GM12878 (cell line): ENCODE measurements around the gene KIF5A. TPM values are rescaled to one million over a fixed set of nuclear protein-coding genes. Genes with fewer than 3 reads are reported as not detected.

Experiments
- ATAC-seq: fragments of 200-7000 bp; cut with Tn5 transposase; 3 replicates; pipeline ENCODE4 v1.9.1; 2020; ENCODE audit warnings: mild to moderate bottlenecking, moderate library complexity
- BruUV-seq: library from RNA; stranded (reverse); fragments of 400-500 nt; replicated peaks from 2 replicates; lab custom pipeline; 2021; lab: Mats Ljungman, UMichigan
- CTCF ChIA-PET: fragments of 300-600 bp; sonication (Branson Sonifier 250); formaldehyde crosslinking; extraction: SDS; loops from one replicate; lab custom pipeline; 2021; ENCODE audit warnings: inconsistent platforms; lab: Yijun Ruan, JAX
- POLR2A ChIA-PET: fragments of 350-600 bp; formaldehyde crosslinking; extraction: SDS; loops from one replicate; lab custom pipeline; 2021; ENCODE audit warnings: inconsistent platforms; lab: Charles Lee
- RAD21 ChIA-PET: fragments of 300-600 bp; sonication (Branson Sonifier 250); formaldehyde crosslinking; loops from one replicate; lab custom pipeline; 2023; ENCODE audit warnings: antibody characterized with exemption; ENCODE audit not compliant: unreplicated experiment; lab: Charles Lee
- SMC1A ChIA-PET: fragments of 300-600 bp; sonication (Branson Sonifier 250); formaldehyde crosslinking; loops from one replicate; lab custom pipeline; 2023; ENCODE audit not compliant: unreplicated experiment, uncharacterized antibody; lab: Charles Lee
- DNase-seq: peaks from one replicate; pipeline ENCODE4 v3.0.0-alpha.2; 2011; ENCODE audit warnings: low read depth, low spot score
- FAIRE-seq: peaks from 3 replicates; lab custom pipeline; 2011; peaks lifted over from hg19 to GRCh38; lab: Jason Lieb, UNC
- H2AFZ ChIP-seq: 2 replicates; pipeline ENCODE4 v1.6.0; 2011; ENCODE audit warnings: low read depth, low read length, control low read depth; ENCODE audit not compliant: control insufficient read depth
- H3K27ac ChIP-seq: 2 replicates; pipeline ENCODE4 v1.5.1; 2011; ENCODE audit warnings: control low read depth; ENCODE audit not compliant: control insufficient read depth, insufficient read depth
- H3K27me3 ChIP-seq, 2 experiments: replicated peaks in 1 of 2; 2 replicates each; pipeline versions ENCODE4 v1.6.0 to v1.6.1; 2011; ENCODE audit warnings: low read length in 1 of 2; ENCODE audit not compliant: control insufficient read depth in 2 of 2, insufficient read depth in 2 of 2
- H3K36me3 ChIP-seq, 2 experiments: 2 replicates each; pipeline ENCODE4 v1.5.1; 2011; ENCODE audit warnings: low read length in 1 of 2; ENCODE audit not compliant: control insufficient read depth in 2 of 2, insufficient read depth in 2 of 2
- H3K4me1 ChIP-seq: 2 replicates; pipeline ENCODE4 v1.6.1; 2011; ENCODE audit warnings: mild to moderate bottlenecking, low read length, moderate library complexity, mixed read lengths; ENCODE audit not compliant: control insufficient read depth, insufficient read depth
- H3K4me2 ChIP-seq: 2 replicates; pipeline ENCODE4 v1.6.0; 2011; ENCODE audit warnings: control low read depth; ENCODE audit not compliant: control insufficient read depth, insufficient read depth
- H3K4me3 ChIP-seq: fragments of 200-600 bp; sonication (generic); 2 replicates; pipeline ENCODE4 v1.5.1; 2016
- H3K79me2 ChIP-seq: 2 replicates; pipeline ENCODE4 v1.6.0; 2011; ENCODE audit warnings: low read length; ENCODE audit not compliant: control insufficient read depth, insufficient read depth
- H3K9ac ChIP-seq: 2 replicates; pipeline ENCODE4 v1.8.0; 2011; ENCODE audit warnings: low read length, control low read depth, mixed read lengths; ENCODE audit not compliant: control insufficient read depth, insufficient read depth
- H3K9me3 ChIP-seq: replicated peaks from 3 replicates; pipeline ENCODE4 v1.5.1; 2011; ENCODE audit warnings: mild to moderate bottlenecking, low read length; ENCODE audit not compliant: control insufficient read depth, insufficient read depth
- H4K20me1 ChIP-seq: 2 replicates; pipeline ENCODE4 v1.6.0; 2011; ENCODE audit not compliant: control insufficient read depth, insufficient read depth
- CEBPB ChIP-seq, 2 experiments: fragments of 150-350 bp in 1 of 2; IDR thresholded peaks; 2 replicates each; pipeline ENCODE4 v1.6.1; 2012 to 2014; ENCODE audit warnings: low read depth in 2 of 2, low read length in 2 of 2, borderline replicate concordance in 1 of 2, inconsistent platforms in 1 of 2
- IKZF1 ChIP-seq: fragments of 450-650 bp; conservative IDR thresholded peaks from 2 replicates; pipeline ENCODE4 v1.6.1; 2017; ENCODE audit warnings: antibody characterized with exemption, mild to moderate bottlenecking
- KAT2A ChIP-seq: conservative IDR thresholded peaks from 2 replicates; pipeline ENCODE4 v1.6.1; 2011; ENCODE audit warnings: low read depth, low read length; ENCODE audit not compliant: control insufficient read depth
- LARP7 ChIP-seq: fragments of 450-650 bp; IDR thresholded peaks from 2 replicates; pipeline ENCODE4 v1.6.1; 2017; ENCODE audit warnings: mild to moderate bottlenecking
- SMC3 ChIP-seq: IDR thresholded peaks from 2 replicates; pipeline ENCODE4 v1.6.1; 2011; ENCODE audit warnings: low read length, improper control_type of control experiment, borderline replicate concordance
- SP1 ChIP-seq: IDR thresholded peaks from one replicate; pipeline ENCODE4 v1.6.1; 2011; ENCODE audit warnings: low read depth, low read length
- TCF12 ChIP-seq: IDR thresholded peaks from 2 replicates; pipeline ENCODE4 v1.6.1; 2011; ENCODE audit warnings: low read depth, mild to moderate bottlenecking, low read length
- WGBS: methylation state at CpG from one replicate; pipeline ENCODE4 v1.1.6; 2016; ENCODE audit warnings: low lambda C conversion rate; ENCODE audit not compliant: insufficient replicate concordance, insufficient coverage; ENCODE audit errors: missing lambda C conversion rate; 5-methylcytosine and 5-hydroxymethylcytosine counted together
- in situ Hi-C: fragments of 300-500 bp; cut with MboI; formaldehyde crosslinking; loops from 9 replicates; pipeline ENCODE4 v1.14.3; 2018; ENCODE audit warnings: mixed read lengths
- intact Hi-C: fragments of 100-400 bp; cut with micrococcal nuclease; formaldehyde crosslinking; loops from one replicate; pipeline ENCODE4 v1.14.2; 2022; ENCODE audit not compliant: unreplicated experiment
- polyA plus RNA-seq, 11 experiments: library from polyadenylated mRNA; depleted of rRNA in 4 of 11; unstranded in 6 of 11; stranded (reverse) in 5 of 11; fragments of >200 nt; fragmentation: Nextera tagmentation in 4 of 11; fragmentation: Illumina TruSeq in 1 of 11; extraction: Ambion mirVana in 4 of 11; extraction: Trizol in 1 of 11; gene quantifications; 1 replicate in 1 of 11; 2 replicates in 10 of 11; pipeline versions ENCODE4 v1.2.1 to v1.2.3, GENCODE V29; 2011 to 2016; ENCODE audit warnings: inconsistent platforms in 2 of 11, missing spikeins in 2 of 11, low read depth in 1 of 11
- total RNA-seq, 4 experiments: library from RNA; depleted of rRNA in 3 of 4; stranded (reverse); fragments of >200 nt in 3 of 4; fragmentation: Illumina TruSeq in 1 of 4; extraction: Trizol in 1 of 4; gene quantifications; 2 replicates each; pipeline versions ENCODE4 v1.2.1 to v1.2.3, GENCODE V29; 2013 to 2021
- TF ChIP-seq, protein P1 (sequence below): fragments of 450-650 bp; IDR thresholded peaks from 2 replicates; pipeline ENCODE4 v1.6.1; 2017; ENCODE audit warnings: mild to moderate bottlenecking, low read depth, inconsistent platforms; ENCODE audit not compliant: poor library complexity, severe bottlenecking
- TF ChIP-seq, protein P2 (sequence below): fragments of 450-650 bp; IDR thresholded peaks from 2 replicates; pipeline ENCODE4 v1.6.1; 2018; ENCODE audit warnings: borderline replicate concordance, mild to moderate bottlenecking; ENCODE audit not compliant: partially characterized antibody
- TF ChIP-seq, protein P3 (sequence below): IDR thresholded peaks from 2 replicates; pipeline ENCODE4 v1.6.1; 2012; ENCODE audit warnings: low read length, inconsistent platforms

The KIF5A gene
- total and polyA plus RNA-seq, 10 of the 15 experiments (the other 5 are each of a cell fraction or from before 2014, with no cell fraction given) = 0.35 to 2.9 (median 0.97) TPM

DNA sequence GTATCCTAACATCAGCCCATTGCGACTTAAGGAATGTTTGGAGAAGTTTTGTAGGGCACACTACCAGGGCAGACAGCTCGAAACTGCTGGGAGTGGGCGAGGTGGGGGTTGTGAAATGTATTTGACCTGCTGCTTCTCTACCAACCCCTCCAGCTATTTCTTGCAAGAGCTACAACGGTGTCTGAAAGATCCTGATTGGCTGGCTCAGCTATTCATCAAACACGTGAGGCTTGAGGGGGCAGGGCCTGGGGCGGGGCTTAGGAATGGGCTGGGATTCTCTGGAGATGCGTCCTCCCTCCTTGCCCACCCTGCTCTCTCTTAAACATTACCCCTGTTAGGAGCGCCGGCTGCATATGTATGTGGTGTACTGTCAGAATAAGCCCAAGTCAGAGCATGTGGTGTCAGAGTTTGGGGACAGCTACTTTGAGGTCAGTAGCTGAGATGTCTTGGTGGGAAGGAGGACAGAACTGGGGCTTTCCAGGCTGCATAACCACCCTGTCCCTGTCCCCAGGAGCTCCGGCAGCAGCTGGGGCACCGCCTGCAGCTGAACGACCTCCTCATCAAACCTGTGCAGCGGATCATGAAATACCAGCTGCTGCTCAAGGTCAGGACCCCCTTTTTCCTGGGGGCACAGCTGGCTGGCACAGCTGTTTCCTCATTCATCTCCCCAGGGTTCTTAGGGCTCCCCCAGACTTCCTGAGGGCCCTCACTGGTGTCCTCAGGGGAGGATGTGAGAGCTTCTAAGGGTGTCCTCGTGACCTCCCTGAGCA lies 64.5 kb downstream of the KIF5A start (continued):
- TF ChIP-seq IKZF1 = peak; percentile 51
- TF ChIP-seq, all 136 proteins: peak for 22

DNA sequence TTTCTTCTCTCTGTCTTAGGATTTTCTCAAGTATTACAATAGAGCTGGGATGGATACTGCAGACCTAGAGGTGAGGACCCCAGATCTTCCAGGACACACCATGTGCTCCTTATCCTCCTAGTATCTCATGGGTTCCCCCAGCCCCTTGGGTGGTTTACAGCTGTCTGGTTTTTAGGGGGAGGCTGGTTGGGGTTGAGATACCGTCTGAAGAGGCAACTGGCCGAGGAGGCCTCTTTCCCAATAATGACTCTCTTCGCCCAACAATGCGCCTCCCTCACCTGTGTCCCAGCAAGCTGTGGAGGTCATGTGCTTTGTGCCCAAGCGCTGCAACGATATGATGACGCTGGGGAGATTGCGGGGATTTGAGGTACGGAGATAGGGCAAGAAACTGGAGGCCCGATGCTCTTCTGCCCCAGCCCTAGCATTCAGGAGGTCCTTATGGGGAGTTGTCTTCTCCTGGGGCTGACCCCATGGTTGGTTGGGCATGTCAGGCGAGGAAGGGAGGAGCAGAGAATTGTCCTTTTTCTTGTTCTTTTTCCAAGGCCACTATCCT lies 65.2 kb downstream of the KIF5A start:
- ATAC-seq (no peak), DNase-seq (no peak), FAIRE-seq (no peak)
- intact Hi-C loops = no loop called here
- no peak overlapping the region for H3K27ac ChIP-seq
- in situ Hi-C loops = no loop called here
- H2AFZ ChIP-seq = no peak overlapping the region
- H3K4me1 ChIP-seq = peaks cover 10% of the 10 kb centered on the region
- no TSS peak for BruUV-seq
- SMC1A ChIA-PET = interaction anchor here (1.1 to 1.6 kb wide), 9 partner anchors 7 to 156 kb away, joined by 3 to 15 read pairs (median 5); partner anchors contain the start of gene PIP4K2C
- POLR2A ChIA-PET = interaction anchor here (0.8 to 2.9 kb wide), 5 partner anchors 10 to 35 kb away, joined by 3 to 13 read pairs (median 3); partner anchors contain the start of gene DTX3
- H3K4me3 ChIP-seq = no peak overlapping the region
- no peak overlapping the region for H3K9ac ChIP-seq
- no peaks in the 10 kb centered on the region for H3K36me3 ChIP-seq
- RAD21 ChIA-PET = interaction anchor here (1.1 to 2.3 kb wide), 7 partner anchors 22 to 156 kb away, joined by 3 to 16 read pairs (median 4); partner anchors contain the start of genes GLI1 and PIP4K2C
- H3K27me3 ChIP-seq = peaks cover 5 to 6% of the 10 kb centered on the region in 2 experiments; a peak in 3 of 4 replicates
- no peaks in the 10 kb centered on the region for H3K79me2 ChIP-seq
- CTCF ChIA-PET = interaction anchor here (0.6 to 5.1 kb wide), 14 partner anchors 8 to 401 kb away, joined by 3 to 49 read pairs (median 4); partner anchors contain the start of gene GLI1
- H4K20me1 ChIP-seq = no peaks in the 10 kb centered on the region
- no peak overlapping the region for H3K4me2 ChIP-seq
- WGBS = 73% methylated on average over 11 of the region's 11 CpGs
- H3K9me3 ChIP-seq = no peaks in the 10 kb centered on the region
- TF ChIP-seq, protein P1, sequence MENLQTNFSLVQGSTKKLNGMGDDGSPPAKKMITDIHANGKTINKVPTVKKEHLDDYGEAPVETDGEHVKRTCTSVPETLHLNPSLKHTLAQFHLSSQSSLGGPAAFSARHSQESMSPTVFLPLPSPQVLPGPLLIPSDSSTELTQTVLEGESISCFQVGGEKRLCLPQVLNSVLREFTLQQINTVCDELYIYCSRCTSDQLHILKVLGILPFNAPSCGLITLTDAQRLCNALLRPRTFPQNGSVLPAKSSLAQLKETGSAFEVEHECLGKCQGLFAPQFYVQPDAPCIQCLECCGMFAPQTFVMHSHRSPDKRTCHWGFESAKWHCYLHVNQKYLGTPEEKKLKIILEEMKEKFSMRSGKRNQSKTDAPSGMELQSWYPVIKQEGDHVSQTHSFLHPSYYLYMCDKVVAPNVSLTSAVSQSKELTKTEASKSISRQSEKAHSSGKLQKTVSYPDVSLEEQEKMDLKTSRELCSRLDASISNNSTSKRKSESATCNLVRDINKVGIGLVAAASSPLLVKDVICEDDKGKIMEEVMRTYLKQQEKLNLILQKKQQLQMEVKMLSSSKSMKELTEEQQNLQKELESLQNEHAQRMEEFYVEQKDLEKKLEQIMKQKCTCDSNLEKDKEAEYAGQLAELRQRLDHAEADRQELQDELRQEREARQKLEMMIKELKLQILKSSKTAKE = no peak
- TF ChIP-seq LARP7 (no peak), SMC3 (no peak), KAT2A (no peak), IKZF1 (no peak), SP1 (no peak), CEBPB (IDR thresholded peaks at IDR 0.05; ENCODE audit: borderline replicate concordance in 1 of 2, low read depth in 2 of 2, low read length in 2 of 2) (no peak), TCF12 (no peak)
- TF ChIP-seq, protein P2, sequence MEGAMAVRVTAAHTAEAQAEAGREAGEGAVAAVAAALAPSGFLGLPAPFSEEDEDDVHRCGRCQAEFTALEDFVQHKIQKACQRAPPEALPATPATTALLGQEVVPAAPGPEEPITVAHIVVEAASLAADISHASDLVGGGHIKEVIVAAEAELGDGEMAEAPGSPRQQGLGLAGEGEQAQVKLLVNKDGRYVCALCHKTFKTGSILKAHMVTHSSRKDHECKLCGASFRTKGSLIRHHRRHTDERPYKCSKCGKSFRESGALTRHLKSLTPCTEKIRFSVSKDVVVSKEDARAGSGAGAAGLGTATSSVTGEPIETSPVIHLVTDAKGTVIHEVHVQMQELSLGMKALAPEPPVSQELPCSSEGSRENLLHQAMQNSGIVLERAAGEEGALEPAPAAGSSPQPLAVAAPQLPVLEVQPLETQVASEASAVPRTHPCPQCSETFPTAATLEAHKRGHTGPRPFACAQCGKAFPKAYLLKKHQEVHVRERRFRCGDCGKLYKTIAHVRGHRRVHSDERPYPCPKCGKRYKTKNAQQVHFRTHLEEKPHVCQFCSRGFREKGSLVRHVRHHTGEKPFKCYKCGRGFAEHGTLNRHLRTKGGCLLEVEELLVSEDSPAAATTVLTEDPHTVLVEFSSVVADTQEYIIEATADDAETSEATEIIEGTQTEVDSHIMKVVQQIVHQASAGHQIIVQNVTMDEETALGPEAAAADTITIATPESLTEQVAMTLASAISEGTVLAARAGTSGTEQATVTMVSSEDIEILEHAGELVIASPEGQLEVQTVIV = no peak
- TF ChIP-seq, protein P3, sequence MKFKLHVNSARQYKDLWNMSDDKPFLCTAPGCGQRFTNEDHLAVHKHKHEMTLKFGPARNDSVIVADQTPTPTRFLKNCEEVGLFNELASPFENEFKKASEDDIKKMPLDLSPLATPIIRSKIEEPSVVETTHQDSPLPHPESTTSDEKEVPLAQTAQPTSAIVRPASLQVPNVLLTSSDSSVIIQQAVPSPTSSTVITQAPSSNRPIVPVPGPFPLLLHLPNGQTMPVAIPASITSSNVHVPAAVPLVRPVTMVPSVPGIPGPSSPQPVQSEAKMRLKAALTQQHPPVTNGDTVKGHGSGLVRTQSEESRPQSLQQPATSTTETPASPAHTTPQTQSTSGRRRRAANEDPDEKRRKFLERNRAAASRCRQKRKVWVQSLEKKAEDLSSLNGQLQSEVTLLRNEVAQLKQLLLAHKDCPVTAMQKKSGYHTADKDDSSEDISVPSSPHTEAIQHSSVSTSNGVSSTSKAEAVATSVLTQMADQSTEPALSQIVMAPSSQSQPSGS = no peak
